HG02798 (cell line): ENCODE data around the gene CDKN2C.
A peak's percentile ranks its signal among the peaks of the same experiment; 100 is the strongest.
"Not testable (repeated sequence)": the region's sequence is repeated elsewhere in the genome, so short reads cannot be mapped to it uniquely, and the experiment has no call there.

Experiments used
- ATAC-seq: cut with Tn5 transposase; IDR thresholded peaks from one replicate; pipeline ENCODE4 v1.9.1; 2021; ENCODE audit warnings: mild to moderate bottlenecking; ENCODE audit not compliant: unreplicated experiment, poor library complexity

The CDKN2C gene

GRCh38 chr1:50978144-50978851 lies 8.3 kb downstream of the CDKN2C start:
- peak; percentile 40 for ATAC-seq

- no peak for ATAC-seq
Observed at GRCh38 chr1:50978852-50979781, 9.1 kb downstream of the CDKN2C start.

- ATAC-seq = no peak
Observed at GRCh38 chr1:50979937-50980336, 9.9 kb downstream of the CDKN2C start.

- no peak for ATAC-seq
Observed at GRCh38 chr1:50980505-50980904, 10.5 kb downstream of the CDKN2C start.

GRCh38 chr1:50981741-50982140 lies 11.7 kb downstream of the CDKN2C start:
- no peak for ATAC-seq

GRCh38 chr1:50982611-50983010 lies 12.6 kb downstream of the CDKN2C start:
- no peak for ATAC-seq

- ATAC-seq = no peak
Observed at GRCh38 chr1:50983219-50983802, 13.3 kb downstream of the CDKN2C start.

- no peak for ATAC-seq
Observed at GRCh38 chr1:50985094-50985493, 15.0 kb downstream of the CDKN2C start.

- ATAC-seq = no peak
Observed at GRCh38 chr1:50986653-50987052, 16.6 kb downstream of the CDKN2C start.

- no peak for ATAC-seq
Observed at GRCh38 chr1:50989694-50990093, 19.6 kb downstream of the CDKN2C start.

GRCh38 chr1:50992532-50993318 lies 22.7 kb downstream of the CDKN2C start:
- ATAC-seq = no peak

- no peak for ATAC-seq
Observed at GRCh38 chr1:50993645-50994044, 23.6 kb downstream of the CDKN2C start.

- ATAC-seq = no peak
Observed at GRCh38 chr1:50994997-50995396, 25.0 kb downstream of the CDKN2C start.

- no peak for ATAC-seq
Observed at GRCh38 chr1:50995651-50996050, 25.6 kb downstream of the CDKN2C start.

GRCh38 chr1:50996083-50996482 lies 26.0 kb downstream of the CDKN2C start:
- ATAC-seq = no peak

GRCh38 chr1:50999375-50999774 lies 29.3 kb downstream of the CDKN2C start:
- not testable (repeated sequence) for ATAC-seq

- ATAC-seq = peak; percentile 79
Observed at GRCh38 chr1:51000160-51000559, 30.1 kb downstream of the CDKN2C start.

GRCh38 chr1:51000651-51001050 lies 30.6 kb downstream of the CDKN2C start:
- ATAC-seq = peak; percentile 26

- no peak for ATAC-seq
Observed at GRCh38 chr1:51002516-51002915, 32.5 kb downstream of the CDKN2C start.

- ATAC-seq = not testable (repeated sequence)
Observed at GRCh38 chr1:51005549-51005948, 35.5 kb downstream of the CDKN2C start.
